ENCODE results near the gene NPL.

- TF ChIP-seq CTCF (IDR thresholded peaks at IDR 0.05): no peak
- no peak for TF ChIP-seq POLR2AphosphoS5 (IDR thresholded peaks at IDR 0.05)
- no peak for TF ChIP-seq POLR2A (IDR thresholded peaks at IDR 0.05)
Measured at GRCh38 chr1:182826892-182827291, 37.3 kb downstream of the NPL start.
